Stimulated activated CD8-positive, alpha-beta memory T cell treated with anti-CD3 and anti-CD28 coated beads, Interleukin-12 subunit alpha, Interleukin-12 subunit beta, amount 100 ng/mL, for 24 hours (primary cell): ENCODE results near the gene MARK2.
A peak's percentile ranks its signal among the peaks of the same experiment; 100 is the strongest.
"Not testable (repeated sequence)": the region's sequence is repeated elsewhere in the genome, so short reads cannot be mapped to it uniquely, and the experiment has no call there.

Experiments
- DNase-seq: peaks from one replicate; pipeline ENCODE4 v3.0.0-alpha.2; 2020; ENCODE audit errors: extremely low read depth

The MARK2 gene

GRCh38 chr11:63854696-63855095 is 15.8 kb downstream of the MARK2 start:
- no peak for DNase-seq

GRCh38 chr11:63855975-63856374 is 17.1 kb downstream of the MARK2 start:
- DNase-seq: no peak

- DNase-seq: no peak
Observed at GRCh38 chr11:63858628-63859550, 20.0 kb downstream of the MARK2 start.

- no peak for DNase-seq
Observed at GRCh38 chr11:63862923-63863322, 24.0 kb downstream of the MARK2 start.

GRCh38 chr11:63863620-63864019 is 24.7 kb downstream of the MARK2 start:
- DNase-seq: not testable (repeated sequence)

GRCh38 chr11:63866211-63866610 is 27.3 kb downstream of the MARK2 start:
- peak; percentile 57 for DNase-seq

GRCh38 chr11:63867511-63867910 is 28.6 kb downstream of the MARK2 start:
- DNase-seq: no peak

- DNase-seq: no peak
Observed at GRCh38 chr11:63868399-63869064, 29.6 kb downstream of the MARK2 start.

GRCh38 chr11:63869171-63869591 is 30.3 kb downstream of the MARK2 start:
- DNase-seq: no peak

- no peak for DNase-seq
Observed at GRCh38 chr11:63869683-63870082, 30.8 kb downstream of the MARK2 start.

GRCh38 chr11:63870351-63871140 is 31.6 kb downstream of the MARK2 start:
- no peak for DNase-seq

- DNase-seq: no peak
Observed at GRCh38 chr11:63871962-63872799, 33.3 kb downstream of the MARK2 start.

- no peak for DNase-seq
Observed at GRCh38 chr11:63872800-63873197, 33.9 kb downstream of the MARK2 start.

- DNase-seq: no peak
Observed at GRCh38 chr11:63873311-63873710, 34.4 kb downstream of the MARK2 start.

GRCh38 chr11:63874511-63874910 is 35.6 kb downstream of the MARK2 start:
- DNase-seq: no peak

GRCh38 chr11:63875506-63876065 is 36.7 kb downstream of the MARK2 start:
- DNase-seq: no peak

- DNase-seq: no peak
Observed at GRCh38 chr11:63876616-63877015, 37.7 kb downstream of the MARK2 start.

GRCh38 chr11:63877658-63878241 is 38.8 kb downstream of the MARK2 start:
- DNase-seq: no peak

GRCh38 chr11:63879598-63880402 is 40.9 kb downstream of the MARK2 start:
- DNase-seq: no peak

- no peak for DNase-seq
Observed at GRCh38 chr11:63880403-63880790, 41.5 kb downstream of the MARK2 start.
